ENCODE data around the gene CHL1.

CHL1 gene

GRCh38 chr3:228442-229182, 32.0 kb downstream of the CHL1 start:
- DNase-seq (ENCODE audit: low spot score), result no peak

- no peak for DNase-seq (ENCODE audit: low spot score)
Measured at GRCh38 chr3:229183-229661, 32.7 kb downstream of the CHL1 start.

- no peak for DNase-seq (ENCODE audit: low spot score)
Measured at GRCh38 chr3:236881-237280, 40.3 kb downstream of the CHL1 start.

GRCh38 chr3:242602-243355, 46.2 kb downstream of the CHL1 start:
- no peak for DNase-seq (ENCODE audit: low spot score)

GRCh38 chr3:243356-243725, 46.8 kb downstream of the CHL1 start:
- no peak for DNase-seq (ENCODE audit: low spot score)

- DNase-seq (ENCODE audit: low spot score), result no peak
Measured at GRCh38 chr3:244041-244440, 47.5 kb downstream of the CHL1 start.

GRCh38 chr3:247916-248315, 51.4 kb downstream of the CHL1 start:
- DNase-seq (ENCODE audit: low spot score), result no peak

- DNase-seq (ENCODE audit: low spot score), result no peak
Measured at GRCh38 chr3:248864-249520, 52.4 kb downstream of the CHL1 start.

GRCh38 chr3:249587-250262, 53.2 kb downstream of the CHL1 start:
- no peak for DNase-seq (ENCODE audit: low spot score)

- no peak for DNase-seq (ENCODE audit: low spot score)
Measured at GRCh38 chr3:256501-256900, 59.9 kb downstream of the CHL1 start.

- no peak for DNase-seq (ENCODE audit: low spot score)
Measured at GRCh38 chr3:257826-258225, 61.3 kb downstream of the CHL1 start.

GRCh38 chr3:260898-261297, 64.3 kb downstream of the CHL1 start:
- DNase-seq (ENCODE audit: low spot score), result no peak

GRCh38 chr3:263393-263792, 66.8 kb downstream of the CHL1 start:
- no peak for DNase-seq (ENCODE audit: low spot score)

- DNase-seq (ENCODE audit: low spot score), result no peak
Measured at GRCh38 chr3:264394-265156, 68.0 kb downstream of the CHL1 start.

- no peak for DNase-seq (ENCODE audit: low spot score)
Measured at GRCh38 chr3:267101-267500, 70.5 kb downstream of the CHL1 start.

GRCh38 chr3:270688-271087, 74.1 kb downstream of the CHL1 start:
- no peak for DNase-seq (ENCODE audit: low spot score)

GRCh38 chr3:274927-275326, 78.4 kb downstream of the CHL1 start:
- no peak for DNase-seq (ENCODE audit: low spot score)

GRCh38 chr3:277873-278272, 81.3 kb downstream of the CHL1 start:
- no peak for DNase-seq (ENCODE audit: low spot score)

- DNase-seq (ENCODE audit: low spot score), result no peak
Measured at GRCh38 chr3:278300-279064, 81.9 kb downstream of the CHL1 start.

- DNase-seq (ENCODE audit: low spot score), result no peak
Measured at GRCh38 chr3:279325-279724, 82.8 kb downstream of the CHL1 start.

GRCh38 chr3:280681-281080, 84.1 kb downstream of the CHL1 start:
- no peak for DNase-seq (ENCODE audit: low spot score)
